HG02885 (cell line): Measurements from ENCODE around the gene MTX1.
"Not testable (repeated sequence)": the region's sequence is repeated elsewhere in the genome, so short reads cannot be mapped to it uniquely, and the experiment has no call there.

Source experiments
- ATAC-seq: cut with Tn5 transposase; IDR thresholded peaks from one replicate; pipeline ENCODE4 v1.9.1; 2021; ENCODE audit warnings: mild to moderate bottlenecking; ENCODE audit not compliant: unreplicated experiment, poor library complexity

Gene MTX1

GRCh38 chr1:155205969-155206593, 2.4 kb upstream of the MTX1 start:
- ATAC-seq: no peak

- no peak for ATAC-seq
Measured at GRCh38 chr1:155206891-155207805, 1.3 kb upstream of the MTX1 start.

GRCh38 chr1:155207806-155208540, 522 bp upstream of the MTX1 start, which contains the start of gene THBS3:
THBS3 (minus strand) TSS chr1:155207897; CDS start chr1:155207876, 21 bp downstream.
- ATAC-seq: no peak

GRCh38 chr1:155209312-155209721, 822 bp downstream of the MTX1 start:
- no peak for ATAC-seq

- no peak for ATAC-seq
Measured at GRCh38 chr1:155210314-155211104, 2.0 kb downstream of the MTX1 start.

GRCh38 chr1:155211381-155212050, 3.0 kb downstream of the MTX1 start:
- not testable (repeated sequence) for ATAC-seq

GRCh38 chr1:155212051-155212440, 3.6 kb downstream of the MTX1 start:
- ATAC-seq: not testable (repeated sequence)

- ATAC-seq: not testable (repeated sequence)
Measured at GRCh38 chr1:155214702-155215101, 6.2 kb downstream of the MTX1 start.

- ATAC-seq: no peak
Measured at GRCh38 chr1:155218854-155219591, 10.5 kb downstream of the MTX1 start.

GRCh38 chr1:155219592-155220031, 11.1 kb downstream of the MTX1 start:
- no peak for ATAC-seq

- ATAC-seq: not testable (repeated sequence)
Measured at GRCh38 chr1:155220211-155220965, 11.9 kb downstream of the MTX1 start.

GRCh38 chr1:155223047-155223446, 14.6 kb downstream of the MTX1 start:
- no peak for ATAC-seq

GRCh38 chr1:155225404-155225759, 16.9 kb downstream of the MTX1 start:
- not testable (repeated sequence) for ATAC-seq

- peak; percentile 29 for ATAC-seq
Measured at GRCh38 chr1:155226188-155226909, 17.9 kb downstream of the MTX1 start.

GRCh38 chr1:155226910-155227260, 18.4 kb downstream of the MTX1 start:
- ATAC-seq: no peak

- ATAC-seq: peak; percentile 91
Measured at GRCh38 chr1:155227261-155228095, 19.0 kb downstream of the MTX1 start.

GRCh38 chr1:155228096-155228427, 19.6 kb downstream of the MTX1 start:
- no peak for ATAC-seq
